H1 (cell line): ENCODE results near the gene RBM4. TPM values are rescaled to one million over a fixed set of nuclear protein-coding genes. Genes with fewer than 3 reads are reported as not detected.

Source experiments
- CTCF ChIA-PET: fragments of 300-600 bp; sonication (Branson Sonifier 250); formaldehyde crosslinking; loops from one replicate; lab custom pipeline; 2021; ENCODE audit not compliant: partially characterized antibody; lab: Charles Lee
- POLR2A ChIA-PET: fragments of 300-600 bp; sonication (Branson Sonifier 250); formaldehyde crosslinking; loops from one replicate; lab custom pipeline; 2021; ENCODE audit warnings: inconsistent platforms; ENCODE audit not compliant: partially characterized antibody; lab: Charles Lee
- DNase-seq, 2 experiments: peaks; one replicate each; pipeline versions ENCODE4 v3.0.0 to v3.0.0-alpha.2; 2010 to 2022; ENCODE audit warnings: low spot score in 2 of 2, low read depth in 1 of 2, mixed read lengths in 1 of 2
- FAIRE-seq: peaks from 2 replicates; lab custom pipeline; 2011; peaks lifted over from hg19 to GRCh38; lab: Jason Lieb, UNC
- H2AFZ ChIP-seq: 2 replicates; pipeline ENCODE4 v1.8.1; 2012; ENCODE audit warnings: low read length, inconsistent platforms
- H2AK5ac ChIP-seq: 2 replicates; pipeline ENCODE4 v1.6.1; 2013; ENCODE audit warnings: low read depth, low read length
- H2BK120ac ChIP-seq: replicated peaks from 2 replicates; pipeline ENCODE3; 2013; ENCODE audit warnings: low read depth, low read length, inconsistent platforms
- H2BK12ac ChIP-seq: 2 replicates; pipeline ENCODE4 v1.6.1; 2013; ENCODE audit warnings: low read depth, low read length
- H2BK15ac ChIP-seq: 2 replicates; pipeline ENCODE4 v1.6.1; 2013; ENCODE audit warnings: low read length
- H2BK20ac ChIP-seq: 2 replicates; pipeline ENCODE4 v1.6.1; 2013; ENCODE audit warnings: low read length
- H2BK5ac ChIP-seq: 2 replicates; pipeline ENCODE4 v1.6.1; 2013; ENCODE audit warnings: low read depth, low read length
- H3K14ac ChIP-seq: 2 replicates; pipeline ENCODE4 v1.6.1; 2013; ENCODE audit warnings: inconsistent platforms; ENCODE audit not compliant: insufficient read length
- H3K18ac ChIP-seq: 2 replicates; pipeline ENCODE4 v1.6.1; 2013; ENCODE audit warnings: low read length; ENCODE audit errors: extremely low read depth
- H3K23ac ChIP-seq: 2 replicates; pipeline ENCODE4 v1.6.1; 2013; ENCODE audit warnings: inconsistent platforms; ENCODE audit not compliant: insufficient read length
- H3K23me2 ChIP-seq: 2 replicates; pipeline ENCODE4 v1.6.1; 2013; ENCODE audit warnings: low read depth, low read length
- H3K27ac ChIP-seq: 2 replicates; pipeline ENCODE4 v1.6.1; 2011; ENCODE audit warnings: low read depth, low read length, inconsistent platforms
- H3K27me3 ChIP-seq, 4 experiments: replicated peaks in 1 of 4; 1 replicate in 1 of 4; 2 replicates in 3 of 4; pipeline versions ENCODE4 v1.6.1 to v1.8.1; 2011 to 2013; ENCODE audit warnings: low read length in 3 of 4, mild to moderate bottlenecking in 3 of 4, inconsistent platforms in 2 of 4, mixed read lengths in 2 of 4, moderate library complexity in 1 of 4; ENCODE audit not compliant: control insufficient read depth in 3 of 4, insufficient read depth in 3 of 4; ENCODE audit errors: extremely low read depth in 1 of 4
- H3K36me3 ChIP-seq, 4 experiments: 2 replicates each; pipeline versions ENCODE4 v1.6.1 to v1.8.1; 2011 to 2013; ENCODE audit warnings: mild to moderate bottlenecking in 4 of 4, low read length in 3 of 4, moderate library complexity in 2 of 4, control low read depth in 1 of 4, inconsistent platforms in 1 of 4; ENCODE audit not compliant: insufficient read depth in 4 of 4, control insufficient read depth in 2 of 4
- H3K4ac ChIP-seq: replicated peaks from 2 replicates; pipeline ENCODE3; 2013; ENCODE audit warnings: low read length, low read depth, mixed read lengths, inconsistent platforms; ENCODE audit not compliant: insufficient read length
- H3K4me1 ChIP-seq, 4 experiments: replicated peaks in 1 of 4; 1 replicate in 1 of 4; 2 replicates in 3 of 4; pipeline versions ENCODE4 v1.6.1 to v1.8.1; 2011 to 2013; ENCODE audit warnings: low read length in 3 of 4, inconsistent platforms in 2 of 4, mixed read lengths in 1 of 4; ENCODE audit not compliant: insufficient read depth in 4 of 4, control insufficient read depth in 3 of 4
- H3K4me2 ChIP-seq, 2 experiments: 2 replicates each; pipeline versions ENCODE4 v1.6.1 to v1.8.1; 2011 to 2013; ENCODE audit warnings: low read depth in 2 of 2, low read length in 2 of 2, control low read depth in 1 of 2, inconsistent platforms in 1 of 2, mild to moderate bottlenecking in 1 of 2; ENCODE audit not compliant: insufficient read depth in 1 of 2
- H3K4me3 ChIP-seq, 4 experiments: fragments of 200-600, 300-600 bp in 1 of 4; sonication (generic), shearing (Covaris generic), sonication (Bioruptor Twin) in 1 of 4; 2 replicates each; pipeline versions ENCODE4 v1.5.1 to v1.8.1; 2011 to 2016; ENCODE audit warnings: low read length in 4 of 4, low read depth in 3 of 4, control low read depth in 2 of 4, inconsistent platforms in 2 of 4, mild to moderate bottlenecking in 2 of 4, mixed read lengths in 1 of 4, moderate library complexity in 1 of 4; ENCODE audit not compliant: insufficient read depth in 2 of 4; ENCODE audit errors: extremely low read depth in 1 of 4
- H3K56ac ChIP-seq: replicated peaks from 2 replicates; pipeline ENCODE3; 2013; ENCODE audit warnings: low read depth, mild to moderate bottlenecking, mixed read lengths, low read length, inconsistent platforms; ENCODE audit not compliant: insufficient read length
- H3K79me1 ChIP-seq: 2 replicates; pipeline ENCODE4 v1.6.1; 2013; ENCODE audit warnings: low read depth, low read length, control low read depth
- H3K79me2 ChIP-seq, 2 experiments: 2 replicates each; pipeline versions ENCODE4 v1.6.1 to v1.8.1; 2012 to 2013; ENCODE audit warnings: low read length in 2 of 2, mild to moderate bottlenecking in 2 of 2, inconsistent platforms in 1 of 2; ENCODE audit not compliant: insufficient read depth in 2 of 2, control insufficient read depth in 1 of 2
- H3K9ac ChIP-seq, 4 experiments: replicated peaks in 1 of 4; 1 replicate in 1 of 4; 2 replicates in 3 of 4; pipeline versions ENCODE4 v1.6.1 to v1.8.1; 2011 to 2013; ENCODE audit warnings: low read depth in 3 of 4, low read length in 3 of 4, control low read depth in 2 of 4, mild to moderate bottlenecking in 2 of 4, moderate library complexity in 2 of 4, inconsistent platforms in 1 of 4; ENCODE audit errors: extremely low read depth in 1 of 4
- H3K9me3 ChIP-seq, 2 experiments: 2 replicates each; pipeline versions ENCODE4 v1.6.1 to v1.8.1; 2012 to 2013; ENCODE audit warnings: mild to moderate bottlenecking in 2 of 2, moderate library complexity in 2 of 2, control low read depth in 1 of 2, inconsistent platforms in 1 of 2, low read depth in 1 of 2, low read length in 1 of 2, mixed read lengths in 1 of 2; ENCODE audit not compliant: insufficient read depth in 2 of 2
- H4K20me1 ChIP-seq, 2 experiments: replicated peaks in 1 of 2; 2 replicates each; pipeline versions ENCODE3 to v1.8.1; 2011 to 2013; ENCODE audit warnings: inconsistent platforms in 2 of 2, low read length in 2 of 2, mild to moderate bottlenecking in 1 of 2; ENCODE audit not compliant: insufficient read depth in 2 of 2, control insufficient read depth in 1 of 2
- H4K5ac ChIP-seq: 2 replicates; pipeline ENCODE4 v1.6.1; 2013; ENCODE audit warnings: low read length, low read depth, mixed read lengths, inconsistent platforms; ENCODE audit not compliant: insufficient read length
- H4K8ac ChIP-seq: 2 replicates; pipeline ENCODE4 v1.8.0; 2013; ENCODE audit warnings: mild to moderate bottlenecking, moderate library complexity, low read length, inconsistent platforms; ENCODE audit not compliant: insufficient read depth; ENCODE audit errors: extremely low read depth
- H4K91ac ChIP-seq: replicated peaks from 2 replicates; pipeline ENCODE3; 2013; ENCODE audit warnings: low read length, mixed read lengths, inconsistent platforms; ENCODE audit not compliant: insufficient read length
- CTCF ChIP-seq, 3 experiments: IDR thresholded peaks; 1 replicate in 2 of 3; 2 replicates in 1 of 3; pipeline versions ENCODE4 v1.5.1 to v1.6.1; 2011; ENCODE audit warnings: low read length in 3 of 3, mild to moderate bottlenecking in 3 of 3, inconsistent platforms in 2 of 3, low read depth in 1 of 3, moderate library complexity in 1 of 3; ENCODE audit not compliant: insufficient read depth in 1 of 3; ENCODE audit errors: control extremely low read depth in 1 of 3
- EZH2 ChIP-seq: fragments of 200-600 bp; sonication (generic); IDR thresholded peaks from 2 replicates; pipeline ENCODE4 v1.7.1; 2012; ENCODE audit warnings: low read depth, mild to moderate bottlenecking, moderate library complexity, low read length, inconsistent platforms; ENCODE audit not compliant: severe bottlenecking
- HDAC6 ChIP-seq: IDR thresholded peaks from one replicate; pipeline ENCODE4 v1.7.1; 2012; ENCODE audit warnings: low read depth, mild to moderate bottlenecking, inconsistent platforms, low read length, moderate library complexity
- KDM5A ChIP-seq: fragments of 200-600 bp; IDR thresholded peaks from 2 replicates; pipeline ENCODE4 v1.7.1; 2012; ENCODE audit warnings: mild to moderate bottlenecking, low read length, inconsistent platforms, mixed read lengths
- PHF8 ChIP-seq: fragments of 200-600 bp; sonication (generic); conservative IDR thresholded peaks from 2 replicates; pipeline ENCODE4 v1.7.1; 2012; ENCODE audit warnings: low read depth, mild to moderate bottlenecking, inconsistent platforms, low read length, moderate library complexity
- RXRA ChIP-seq: IDR thresholded peaks from 2 replicates; pipeline ENCODE4 v1.6.1; 2011; ENCODE audit warnings: low read depth, mild to moderate bottlenecking, low read length, moderate library complexity; ENCODE audit not compliant: insufficient read depth
- ZNF274 ChIP-seq: IDR thresholded peaks from 2 replicates; pipeline ENCODE4 v1.7.0; 2012; ENCODE audit warnings: low read length, borderline replicate concordance; ENCODE audit errors: extremely low read depth
- WGBS, 2 experiments: shearing (Covaris generic) in 1 of 2; methylation state at CpG; one replicate each; pipeline versions ENCODE4 v1.1.6 to v1.1.7; 2013 to 2015; ENCODE audit warnings: low lambda C conversion rate in 2 of 2, mixed read lengths in 2 of 2, inconsistent platforms in 1 of 2, low coverage in 1 of 2, missing lambda C conversion rate in 1 of 2; ENCODE audit not compliant: insufficient replicate concordance in 2 of 2, insufficient coverage in 1 of 2, insufficient read length in 1 of 2; ENCODE audit errors: extremely low coverage in 1 of 2, missing lambda C conversion rate in 1 of 2; 5-methylcytosine and 5-hydroxymethylcytosine counted together
- polyA plus RNA-seq, 7 experiments: library from polyadenylated mRNA; depleted of rRNA in 3 of 7; stranded (reverse) in 5 of 7; unstranded in 2 of 7; fragments of >200 nt in 5 of 7; fragments of 200-250 nt in 2 of 7; gene quantifications; 1 replicate in 5 of 7; 2 replicates in 1 of 7; 4 replicates in 1 of 7; pipeline versions ENCODE4 v1.2.1 to v1.2.3, GENCODE V29; 2011 to 2013; ENCODE audit warnings: missing spikeins in 2 of 7, mixed read lengths in 2 of 7
- total RNA-seq: library from RNA; stranded (reverse); fragmentation: NEBNext Ultra II Directional; extraction: Animal tissue kit (Norgen Biotek cat#: 25700); gene quantifications from 2 replicates; pipeline ENCODE4 v1.2.1, GENCODE V29; 2021

The RBM4 gene
- total and polyA plus RNA-seq, 2 of the 8 experiments (the other 6 are each of a cell fraction or from before 2014, with no cell fraction given), result 192 to 330 TPM

GRCh38 chr11:66677599-66678375 lies 39.3 kb downstream of the RBM4 start, which contains the start of gene RBM4B:
Gene RBM4B (minus strand): TSS chr11:66677887. CDS start chr11:66677079, 808 bp downstream.
- no peaks in the 10 kb centered on the region for H3K79me1 ChIP-seq
- TF ChIP-seq HDAC6 (no peak), RXRA (no peak), EZH2 (no peak), CTCF (IDR thresholded peaks at IDR 0.05; ENCODE audit: control extremely low read depth in 1 of 3, insufficient read depth in 1 of 3, low read depth in 1 of 3, low read length in 3 of 3) (no peak), PHF8 (peak; percentile 90), KDM5A (no peak), ZNF274 (no peak)

More at GRCh38 chr11:66677599-66678375, 39.3 kb downstream of the RBM4 start, which contains the start of gene RBM4B:
- Histone ChIP-seq H4K5ac (peak within 1 kb of the TSS; percentile 94), H3K9me3 (0 out of 4 replicates have a peak, but pooled peaks cover 0 to 5% of the 10 kb centered on the region in 2 experiments), H2BK120ac (peak within 1 kb of the TSS; percentile 85), H3K27me3 (no peaks in the 10 kb centered on the region), H3K18ac (peak within 1 kb of the TSS; percentile 95), H3K23ac (no peak within 1 kb of the TSS), H3K4me2 (peak within 1 kb of the TSS; percentile 51 to 99), H2AK5ac (peak within 1 kb of the TSS; percentile 8; the same call in 1 of the 2 replicates), H2AFZ (peak within 1 kb of the TSS; percentile 81; the same call in 1 of the 2 replicates), H4K91ac (peak within 1 kb of the TSS; percentile 95), H2BK12ac (peak within 1 kb of the TSS; percentile 81; the same call in 1 of the 2 replicates), H3K4me1 (peaks cover 3 to 15% (median 8%) of the 10 kb centered on the region in 4 experiments; a peak in 5 of 7 replicates), H3K56ac (peak within 1 kb of the TSS; percentile 77), H4K8ac (peak within 1 kb of the TSS; percentile 96; the same call in 1 of the 2 replicates), H4K20me1 (peaks cover 0 to 4% of the 10 kb centered on the region in 2 experiments), H3K14ac (no peak within 1 kb of the TSS), H2BK15ac (peak within 1 kb of the TSS; percentile 90), H3K79me2 (peaks cover 0 to 39% of the 10 kb centered on the region in 2 experiments; a peak in 2 of 4 replicates), H2BK5ac (peak within 1 kb of the TSS; percentile 98), H3K23me2 (peaks cover 7% of the 10 kb centered on the region), H3K4ac (peak within 1 kb of the TSS; percentile 98), H3K9ac (peak within 1 kb of the TSS; percentile 45 to 83 (median 81)), H2BK20ac (no peak within 1 kb of the TSS), H3K36me3 (peaks cover 0 to 10% (median 0%) of the 10 kb centered on the region in 4 experiments; a peak in 3 of 8 replicates), H3K4me3 (peak within 1 kb of the TSS; percentile 69 to 86 (median 78)), H3K27ac (peak within 1 kb of the TSS; percentile 88)
- ChIA-PET CTCF (interaction anchor here (0.6 to 3.7 kb wide), 52 partner anchors 11 to 378 kb away, joined by 3 to 18 read pairs (median 4); partner anchors contain the start of genes BBS1, CCDC87, CCS and MRPL11), POLR2A (interaction anchor here (0.8 to 3.1 kb wide), 48 partner anchors 8 to 314 kb away, joined by 3 to 36 read pairs (median 5); partner anchors contain the start of genes ACTN3, BBS1, DPP3 and MRPL11)
- WGBS, 2 experiments, result 1% methylated on average over 45 of the region's 61 CpGs; no CpG with 5 or more reads in 1 of the 2 experiments
- FAIRE-seq (no peak), DNase-seq (peak; percentile 92 to 98)
